ENCODE measurements around the gene INAFM2.

Gene INAFM2

GRCh38 chr15:40363611-40364010 lies 40.1 kb downstream of the INAFM2 start:
- TF ChIP-seq, protein P1, sequence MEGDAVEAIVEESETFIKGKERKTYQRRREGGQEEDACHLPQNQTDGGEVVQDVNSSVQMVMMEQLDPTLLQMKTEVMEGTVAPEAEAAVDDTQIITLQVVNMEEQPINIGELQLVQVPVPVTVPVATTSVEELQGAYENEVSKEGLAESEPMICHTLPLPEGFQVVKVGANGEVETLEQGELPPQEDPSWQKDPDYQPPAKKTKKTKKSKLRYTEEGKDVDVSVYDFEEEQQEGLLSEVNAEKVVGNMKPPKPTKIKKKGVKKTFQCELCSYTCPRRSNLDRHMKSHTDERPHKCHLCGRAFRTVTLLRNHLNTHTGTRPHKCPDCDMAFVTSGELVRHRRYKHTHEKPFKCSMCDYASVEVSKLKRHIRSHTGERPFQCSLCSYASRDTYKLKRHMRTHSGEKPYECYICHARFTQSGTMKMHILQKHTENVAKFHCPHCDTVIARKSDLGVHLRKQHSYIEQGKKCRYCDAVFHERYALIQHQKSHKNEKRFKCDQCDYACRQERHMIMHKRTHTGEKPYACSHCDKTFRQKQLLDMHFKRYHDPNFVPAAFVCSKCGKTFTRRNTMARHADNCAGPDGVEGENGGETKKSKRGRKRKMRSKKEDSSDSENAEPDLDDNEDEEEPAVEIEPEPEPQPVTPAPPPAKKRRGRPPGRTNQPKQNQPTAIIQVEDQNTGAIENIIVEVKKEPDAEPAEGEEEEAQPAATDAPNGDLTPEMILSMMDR (IDR thresholded peaks at IDR 0.05; ENCODE audit: insufficient read depth, low read depth, low read length, missing control alignments), result no peak
- H3K4me3 ChIP-seq (ENCODE audit: low read depth, low read length), result no peak overlapping the region
- no peak for DNase-seq (ENCODE audit: low read depth)

GRCh38 chr15:40364251-40364650 lies 40.8 kb downstream of the INAFM2 start:
- DNase-seq (ENCODE audit: low read depth), result no peak
- TF ChIP-seq, protein P1 (IDR thresholded peaks at IDR 0.05; ENCODE audit: insufficient read depth, low read depth, low read length, missing control alignments), result no peak
- H3K4me3 ChIP-seq (ENCODE audit: low read depth, low read length), result no peak overlapping the region

DNA sequence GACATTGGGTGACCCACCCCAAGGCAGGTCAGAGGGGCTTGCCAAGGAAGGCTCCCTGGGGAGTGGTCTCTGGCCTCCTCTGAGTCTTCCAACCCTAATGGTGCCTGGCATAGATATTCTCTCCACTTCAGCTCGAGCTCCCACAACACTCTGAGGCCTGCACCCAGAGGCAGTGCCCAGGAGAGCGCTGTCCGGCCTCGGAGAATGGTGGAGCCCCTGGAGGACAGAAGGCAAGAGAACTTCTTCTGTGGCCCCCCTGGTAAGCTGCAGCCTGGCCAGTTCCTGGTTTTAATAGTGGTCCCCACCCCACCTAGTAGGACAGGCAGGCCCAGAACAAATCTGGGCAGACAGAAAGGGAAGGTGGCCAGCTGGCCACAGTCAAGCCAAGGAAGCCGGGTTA lies 41.5 kb downstream of the INAFM2 start:
- TF ChIP-seq, protein P1 (IDR thresholded peaks at IDR 0.05; ENCODE audit: insufficient read depth, low read depth, low read length, missing control alignments), result no peak
- no peak for DNase-seq (ENCODE audit: low read depth)
- H3K4me3 ChIP-seq (ENCODE audit: low read depth, low read length), result no peak overlapping the region

- TF ChIP-seq, protein P1 (IDR thresholded peaks at IDR 0.05; ENCODE audit: insufficient read depth, low read depth, low read length, missing control alignments), result no peak
- no peak overlapping the region for H3K4me3 ChIP-seq (ENCODE audit: low read depth, low read length)
- DNase-seq (ENCODE audit: low read depth), result no peak
Measured at GRCh38 chr15:40365624-40366456, 42.3 kb downstream of the INAFM2 start.

GRCh38 chr15:40366457-40367370 lies 43.2 kb downstream of the INAFM2 start:
- H3K4me3 ChIP-seq (ENCODE audit: low read depth, low read length), result no peak overlapping the region
- TF ChIP-seq, protein P1 (IDR thresholded peaks at IDR 0.05; ENCODE audit: insufficient read depth, low read depth, low read length, missing control alignments), result no peak
- no peak for DNase-seq (ENCODE audit: low read depth)

DNA sequence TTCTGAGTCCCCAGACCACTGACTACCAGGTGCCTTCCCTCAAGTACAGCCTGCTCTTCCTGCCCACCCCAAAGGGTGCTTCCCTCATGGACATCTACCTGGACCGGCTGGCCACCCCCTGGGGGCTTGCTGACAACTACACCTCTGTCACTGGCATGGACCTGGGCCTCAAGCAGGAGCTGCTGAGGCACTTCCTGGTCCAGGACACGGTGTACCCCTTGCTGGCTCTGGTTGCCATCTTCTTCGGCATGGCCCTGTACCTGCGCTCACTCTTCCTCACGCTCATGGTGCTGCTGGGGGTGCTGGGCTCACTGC lies 43.8 kb downstream of the INAFM2 start:
- no peak for DNase-seq (ENCODE audit: low read depth)
- peak overlapping the region; percentile 13; the same call in 1 of the 2 replicates for H3K4me3 ChIP-seq (ENCODE audit: low read depth, low read length)
- TF ChIP-seq, protein P1 (IDR thresholded peaks at IDR 0.05; ENCODE audit: insufficient read depth, low read depth, low read length, missing control alignments), result no peak

Data from GM12865 (cell line).